HepG2 (cell line): ENCODE measurements around the gene MED13. TPM values are rescaled to one million over a fixed set of nuclear protein-coding genes. Genes with fewer than 3 reads are reported as not detected.

Experiments used
- ARID5B ChIP-seq: IDR thresholded peaks from 2 replicates; pipeline ENCODE4 v1.4.0; 2020; ENCODE audit warnings: mild to moderate bottlenecking, missing genetic modification reagents
- E2F5 ChIP-seq: sonication (generic); formaldehyde crosslinking; conservative IDR thresholded peaks from 2 replicates; pipeline ENCODE4 v1.4.0; 2020; ENCODE audit warnings: missing genetic modification reagents
- MAFK ChIP-seq, 2 experiments: IDR thresholded peaks in 1 of 2; conservative IDR thresholded peaks in 1 of 2; 2 replicates each; pipeline ENCODE4 v1.6.1; 2011; ENCODE audit warnings: improper control_type of control experiment in 2 of 2, low read length in 2 of 2
- MATR3 ChIP-seq: sonication (generic); formaldehyde crosslinking; IDR thresholded peaks from 2 replicates; pipeline ENCODE4 v1.4.0; 2020; ENCODE audit warnings: missing genetic modification reagents
- NFKBIZ ChIP-seq: IDR thresholded peaks from 2 replicates; pipeline ENCODE4 v1.6.1; 2018; ENCODE audit warnings: missing genetic modification reagents, missing compliant biosample characterization
- PLSCR1 ChIP-seq: sonication (generic); formaldehyde crosslinking; IDR thresholded peaks from 2 replicates; pipeline ENCODE4 v1.5.0; 2020; ENCODE audit warnings: missing genetic modification reagents, mild to moderate bottlenecking, borderline replicate concordance
- RFXANK ChIP-seq: IDR thresholded peaks from 2 replicates; pipeline ENCODE4 v1.6.1; 2016
- THAP9 ChIP-seq: sonication (generic); formaldehyde crosslinking; IDR thresholded peaks from 2 replicates; pipeline ENCODE4; 2020; ENCODE audit warnings: missing genetic modification reagents, mild to moderate bottlenecking, borderline replicate concordance
- TRIM22 ChIP-seq: fragments of 450-650 bp; IDR thresholded peaks from 2 replicates; pipeline ENCODE4 v1.6.1; 2017
- ZFP62 ChIP-seq: sonication (generic); formaldehyde crosslinking; IDR thresholded peaks from 2 replicates; pipeline ENCODE4 v1.4.0; 2020; ENCODE audit warnings: missing genetic modification reagents
- ZNF235 ChIP-seq: sonication (generic); formaldehyde crosslinking; IDR thresholded peaks from 2 replicates; pipeline ENCODE4 v1.8.1; 2023; ENCODE audit warnings: mild to moderate bottlenecking, missing genetic modification reagents, borderline replicate concordance
- ZNF44 ChIP-seq: sonication (generic); formaldehyde crosslinking; IDR thresholded peaks from 2 replicates; pipeline ENCODE4 v1.5.1; 2020; ENCODE audit warnings: mild to moderate bottlenecking, missing genetic modification reagents
- ZNF546 ChIP-seq: sonication (generic); formaldehyde crosslinking; conservative IDR thresholded peaks from 2 replicates; pipeline ENCODE4 v1.8.1; 2023; ENCODE audit warnings: mild to moderate bottlenecking, missing genetic modification reagents
- ZNF558 ChIP-seq: sonication (generic); formaldehyde crosslinking; IDR thresholded peaks from 2 replicates; pipeline ENCODE4 v1.9.0; 2022; ENCODE audit warnings: mild to moderate bottlenecking, missing genetic modification reagents, borderline replicate concordance
- ZNF563 ChIP-seq: sonication (generic); formaldehyde crosslinking; IDR thresholded peaks from 2 replicates; pipeline ENCODE4 v1.8.0; 2022; ENCODE audit warnings: mild to moderate bottlenecking, moderate library complexity, missing genetic modification reagents
- ZNF670 ChIP-seq: sonication (generic); formaldehyde crosslinking; IDR thresholded peaks from 2 replicates; pipeline ENCODE4 v1.8.0; 2022; ENCODE audit warnings: mild to moderate bottlenecking, missing genetic modification reagents, borderline replicate concordance
- ZNF788 ChIP-seq: sonication (generic); formaldehyde crosslinking; IDR thresholded peaks from 2 replicates; pipeline ENCODE4 v1.5.0; 2020; ENCODE audit warnings: mild to moderate bottlenecking, missing genetic modification reagents, borderline replicate concordance
- ZNF816 ChIP-seq: sonication (generic); formaldehyde crosslinking; IDR thresholded peaks from 2 replicates; pipeline ENCODE4 v1.8.0; 2022; ENCODE audit warnings: missing genetic modification reagents, mild to moderate bottlenecking, borderline replicate concordance
- polyA plus RNA-seq, 8 experiments: library from polyadenylated mRNA; depleted of rRNA in 3 of 8; stranded (reverse) in 7 of 8; unstranded in 1 of 8; fragments of >200 nt; fragmentation: Illumina TruSeq in 4 of 8; extraction: Trizol in 4 of 8; gene quantifications; 2 replicates each; pipeline versions ENCODE4 v1.2.1 to v1.2.3, GENCODE V29; 2011 to 2016; ENCODE audit warnings: low read depth in 4 of 8, missing spikeins in 1 of 8, mixed read lengths in 1 of 8; ENCODE audit not compliant: insufficient read depth in 1 of 8
- total RNA-seq, 5 experiments: library from RNA; depleted of rRNA; stranded (reverse); fragments of >200 nt; fragmentation: Illumina TruSeq; extraction: Trizol; gene quantifications; 2 replicates each; pipeline ENCODE4 v1.2.3, GENCODE V29; 2016; ENCODE audit warnings: low read depth in 1 of 5

MED13 gene
- total and polyA plus RNA-seq, 2 of the 13 experiments (the other 11 are each of a cell fraction or from before 2014, with no cell fraction given) = 27.4 to 69.1 TPM

- TF ChIP-seq ZNF546 (CRISPR knock-in tag) (peak; percentile 89; the same call in 1 of the 2 replicates), ZNF235 (CRISPR knock-in tag) (peak; percentile 83; the same call in 1 of the 2 replicates), THAP9 (CRISPR knock-in tag) (peak; percentile 91; the same call in 1 of the 2 replicates), ZNF44 (CRISPR knock-in tag) (peak; percentile 98), PLSCR1 (CRISPR knock-in tag) (no peak), MAFK (conservative IDR thresholded peaks at IDR 0.05 in 1 of 2, IDR thresholded peaks at IDR 0.05 in 1 of 2; ENCODE audit: low read length in 2 of 2) (no peak), E2F5 (CRISPR knock-in tag) (peak; percentile 31; the same call in 1 of the 2 replicates), NFKBIZ (CRISPR knock-in tag) (peak; percentile 76), ZNF563 (CRISPR knock-in tag) (peak; percentile 94), ZNF670 (CRISPR knock-in tag) (no peak; the same call in none of the 2 replicates), ARID5B (CRISPR knock-in tag) (peak; percentile 65), ZNF558 (peak; percentile 86; the same call in 1 of the 2 replicates), ZFP62 (no peak), RFXANK (CRISPR knock-in tag) (peak; percentile 34; the same call in 1 of the 2 replicates), ZNF816 (CRISPR knock-in tag) (peak; percentile 89; the same call in 1 of the 2 replicates), TRIM22 (no peak), MATR3 (CRISPR knock-in tag) (no peak), ZNF788 (peak; percentile 93; the same call in 1 of the 2 replicates)
These were observed 137.6 kb downstream of the MED13 start, which contains the start of gene INTS2 (continued) for GRCh38 chr17:61927208-61928100.
